Lower lobe of right lung (tissue), 2 donors: ENCODE data around the gene GALM. TPM values are rescaled to one million over a fixed set of nuclear protein-coding genes. Genes with fewer than 3 reads are reported as not detected.
A peak's percentile ranks its signal among the peaks of the same experiment; 100 is the strongest.
"Not testable (repeated sequence)": the region's sequence is repeated elsewhere in the genome, so short reads cannot be mapped to it uniquely, and the experiment has no call there.

ENCODE experiments used
- ATAC-seq, 2 donors: fragments of 200-7000 bp; cut with Tn5 transposase; one replicate each; pipeline ENCODE4 v1.9.1; 2020 to 2022; ENCODE audit warnings: mild to moderate bottlenecking in 2 of 2, moderate library complexity in 2 of 2
- DNase-seq: peaks from one replicate; pipeline ENCODE4 v3.0.0-alpha.2; 2020
- H3K27ac ChIP-seq: fragments of 200-600 bp; one replicate; pipeline ENCODE4 v1.8.0; 2022
- H3K27me3 ChIP-seq: fragments of 200-600 bp; one replicate; pipeline ENCODE4 v1.8.0; 2022; ENCODE audit warnings: low read depth
- H3K36me3 ChIP-seq: fragments of 200-600 bp; one replicate; pipeline ENCODE4 v1.8.0; 2022; ENCODE audit warnings: mild to moderate bottlenecking
- H3K4me1 ChIP-seq: fragments of 200-600 bp; one replicate; pipeline ENCODE4 v1.8.0; 2022
- H3K4me3 ChIP-seq: fragments of 200-600 bp; one replicate; pipeline ENCODE4 v1.8.0; 2022; ENCODE audit warnings: mild to moderate bottlenecking
- H3K9me3 ChIP-seq: fragments of 200-600 bp; one replicate; pipeline ENCODE4 v1.8.0; 2022
- CTCF ChIP-seq: fragments of 200-600 bp; IDR thresholded peaks from one replicate; pipeline ENCODE4 v1.8.0; 2022; ENCODE audit warnings: antibody characterized with exemption, mild to moderate bottlenecking
- intact Hi-C: fragments of 100-400 bp; cut with DNase I; formaldehyde crosslinking; loops from one replicate; pipeline ENCODE4 v1.11.0; 2022
- total RNA-seq: library from RNA; stranded (reverse); fragmentation: NEBNext Ultra II Directional; extraction: Animal tissue kit (Norgen Biotek cat#: 25700); gene quantifications from one replicate; pipeline ENCODE4 v1.2.1, GENCODE V29; 2021
- donor health status: DM: no; HTN: yes; CAD: no; lungs with severe emphysema.

GALM gene
- total RNA-seq, 1 donor from 2014 or later = 17.7 TPM

DNA sequence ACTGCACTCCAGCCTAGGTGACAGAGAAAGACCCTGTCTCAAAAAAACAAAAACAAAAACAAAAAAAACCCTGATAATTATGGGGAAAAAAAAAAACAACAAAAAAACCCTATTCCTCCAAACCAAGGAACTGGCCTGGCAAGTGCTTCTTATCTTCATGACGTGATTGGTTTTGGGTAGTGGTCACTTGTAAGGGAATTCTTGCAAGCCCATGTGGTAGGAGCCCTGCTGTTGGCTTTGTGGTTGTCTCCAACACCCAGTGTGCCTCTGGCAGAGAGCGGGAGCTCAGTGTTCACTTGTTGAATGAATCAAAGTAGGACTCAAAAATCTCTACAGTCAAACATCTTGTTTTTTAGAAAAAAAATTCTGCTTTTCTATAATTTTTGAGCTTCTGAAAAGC lies 6.0 kb downstream of the GALM start:
- TF ChIP-seq CTCF = no peak
- intact Hi-C loops = no loop called here
- Histone ChIP-seq H3K9me3 (no peaks in the 10 kb centered on the region), H3K27ac (no peak overlapping the region), H3K36me3 (peaks cover 12% of the 10 kb centered on the region), H3K27me3 (no peaks in the 10 kb centered on the region), H3K4me3 (no peak overlapping the region), H3K4me1 (peaks cover 15% of the 10 kb centered on the region)
- ATAC-seq (no peak), DNase-seq (no peak)

- peak; percentile 57 to 66 for ATAC-seq
- Histone ChIP-seq H3K9me3 (no peaks in the 10 kb centered on the region), H3K36me3 (peaks cover 20% of the 10 kb centered on the region), H3K27me3 (no peaks in the 10 kb centered on the region), H3K27ac (no peak overlapping the region), H3K4me3 (no peak overlapping the region), H3K4me1 (peaks cover 7% of the 10 kb centered on the region)
- intact Hi-C loops = no loop called here
- no peak for DNase-seq
- TF ChIP-seq CTCF = no peak
These were observed 6.8 kb downstream of the GALM start for GRCh38 chr2:38672445-38673391.

DNA sequence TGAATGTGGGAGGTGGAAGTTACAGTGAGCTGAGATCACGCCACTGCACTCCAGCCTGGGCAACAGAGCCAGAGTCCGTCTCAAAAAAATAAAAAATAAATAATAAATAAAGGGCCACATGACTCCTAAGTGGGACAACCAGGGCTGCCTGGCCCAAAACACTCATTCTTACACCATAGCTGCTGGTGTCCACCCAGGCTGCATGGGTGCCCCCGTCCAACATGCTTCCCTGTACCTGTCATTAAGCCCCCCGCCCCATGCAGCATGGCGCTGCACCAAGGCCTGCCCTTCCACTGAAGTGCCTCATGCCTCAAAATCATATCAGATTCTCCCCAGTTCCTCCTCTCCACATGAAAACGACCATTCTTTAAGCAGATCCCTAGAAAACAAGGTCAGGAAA lies 10.8 kb downstream of the GALM start:
- Histone ChIP-seq H3K36me3 (peaks cover 59% of the 10 kb centered on the region), H3K4me3 (no peak overlapping the region), H3K4me1 (no peaks in the 10 kb centered on the region), H3K9me3 (no peaks in the 10 kb centered on the region), H3K27me3 (no peaks in the 10 kb centered on the region), H3K27ac (no peak overlapping the region)
- intact Hi-C loops = no loop called here
- ATAC-seq = no peak
- no peak for DNase-seq
- TF ChIP-seq CTCF = no peak

DNA sequence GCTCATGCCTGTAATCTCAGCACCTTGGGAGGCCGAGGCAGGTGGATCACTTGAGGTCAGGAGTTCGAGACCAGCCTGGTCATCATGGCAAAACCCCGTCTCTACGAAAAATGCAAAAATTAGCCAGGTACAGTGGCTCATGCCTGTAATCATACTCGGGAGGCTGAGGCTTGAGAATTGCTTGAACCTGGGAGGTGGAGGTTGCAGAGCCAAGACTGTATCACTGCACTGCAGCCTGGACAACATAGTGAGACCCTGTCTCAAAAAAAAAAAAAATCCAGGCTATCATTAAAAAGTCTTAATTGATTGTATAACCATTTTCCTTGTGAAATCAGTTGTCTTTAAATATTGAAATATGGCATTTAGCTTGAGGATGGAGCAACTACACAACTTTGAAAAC lies 15.0 kb downstream of the GALM start:
- H3K9me3 ChIP-seq, intact Hi-C loops, DNase-seq, H3K27ac ChIP-seq, H3K4me3 ChIP-seq, H3K27me3 ChIP-seq, H3K4me1 ChIP-seq, ATAC-seq: not testable (repeated sequence)
- peaks cover 77% of the 10 kb centered on the region for H3K36me3 ChIP-seq

- Histone ChIP-seq H3K4me3 (no peak overlapping the region), H3K27ac (no peak overlapping the region), H3K4me1 (no peaks in the 10 kb centered on the region), H3K36me3 (peaks cover 72% of the 10 kb centered on the region), H3K9me3 (no peaks in the 10 kb centered on the region), H3K27me3 (no peaks in the 10 kb centered on the region)
- DNase-seq (no peak), ATAC-seq (no peak)
- no peak for TF ChIP-seq CTCF
- intact Hi-C loops = no loop called here
These were observed 16.2 kb downstream of the GALM start for GRCh38 chr2:38682008-38682575.

DNA sequence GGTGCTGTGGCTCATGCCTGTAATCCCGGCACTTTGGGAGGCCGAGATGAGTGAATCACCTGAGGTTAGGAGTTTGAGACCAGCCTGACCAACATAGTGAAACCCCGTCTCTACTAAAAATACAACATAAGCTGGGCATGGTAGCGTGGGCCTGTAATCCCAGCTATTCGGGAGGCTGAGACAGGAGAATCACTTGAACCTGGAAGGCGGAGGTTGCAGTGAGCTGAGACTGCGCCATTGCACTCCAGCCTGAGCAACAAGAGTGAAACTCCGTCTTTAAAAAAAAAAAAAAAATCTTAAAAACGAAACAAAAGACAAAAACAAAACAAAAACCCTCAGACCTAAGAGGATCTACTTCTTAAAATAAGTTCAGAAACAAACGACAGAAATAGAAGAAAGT lies 16.7 kb downstream of the GALM start:
- H3K27ac ChIP-seq, DNase-seq, H3K9me3 ChIP-seq, H3K27me3 ChIP-seq, intact Hi-C loops, ATAC-seq, H3K4me1 ChIP-seq, H3K4me3 ChIP-seq: not testable (repeated sequence)
- H3K36me3 ChIP-seq = peaks cover 70% of the 10 kb centered on the region
